Measurements from ENCODE around the gene FLNA. TPM values are rescaled to one million over a fixed set of nuclear protein-coding genes. Genes with fewer than 3 reads are reported as not detected.

FLNA gene
- total and polyA plus RNA-seq, 9 of the 15 experiments (the other 6 are each of a cell fraction or from before 2014, with no cell fraction given), result 6.2 to 735 (median 135) TPM

- ATAC-seq (no peak), FAIRE-seq (no peak), DNase-seq (ENCODE audit: extremely low read depth in 1 of 4, low spot score in 3 of 4) (no peak)
- H4K20me1 ChIP-seq (replicated peaks; ENCODE audit: control insufficient read depth, insufficient read depth, low read length), result peaks cover 13% of the 10 kb centered on the region
- no peak overlapping the region for H2AFZ ChIP-seq (ENCODE audit: low read depth, low read length)
- no peaks in the 10 kb centered on the region for H3K27me3 ChIP-seq (ENCODE audit: control insufficient read depth in 2 of 2, insufficient read depth in 2 of 2, low read length in 2 of 2)
- WGBS (ENCODE audit: insufficient coverage, low coverage, missing lambda C conversion rate), result 89% methylated on average over 12 of the region's 14 CpGs
- H3K4me2 ChIP-seq (ENCODE audit: insufficient read depth, low read length), result no peak overlapping the region
- CTCF ChIA-PET (ENCODE audit: low intra/inter-chr PET ratio), result no interaction called here
- H3K79me2 ChIP-seq (ENCODE audit: control insufficient read depth, insufficient read depth, low read length), result no peaks in the 10 kb centered on the region
- H3K4me1 ChIP-seq (replicated peaks in 1 of 2; ENCODE audit: control insufficient read depth in 2 of 2, insufficient read depth in 2 of 2, low read length in 2 of 2), result peaks cover 3 to 51% of the 10 kb centered on the region in 2 experiments; a peak in 3 of 5 replicates
- in situ Hi-C loops (cut with MboI), result no loop called here
- H3K36me3 ChIP-seq (ENCODE audit: control insufficient read depth, insufficient read depth, low read length), result peaks cover 89% of the 10 kb centered on the region; the same call in 2 of the 3 replicates
- H3K9ac ChIP-seq (ENCODE audit: insufficient read depth in 1 of 2, low read depth in 2 of 2, low read length in 2 of 2), result no peak overlapping the region; a peak in 1 of 4 replicates
- TF ChIP-seq TOE1 (IDR thresholded peaks at IDR 0.05; ENCODE audit: borderline replicate concordance) (no peak), TOE1 (CRISPR knock-in tag; IDR thresholded peaks at IDR 0.05; ENCODE audit: borderline replicate concordance, low read depth) (no peak), POLR2G (IDR thresholded peaks at IDR 0.05; ENCODE audit: low read depth, low read length) (peak; percentile 60), RBFOX2 (IDR thresholded peaks at IDR 0.05; ENCODE audit: low read depth, low read length) (peak; percentile 53)
- H3K9me3 ChIP-seq (replicated peaks; ENCODE audit: control insufficient read depth, insufficient read depth, low read depth, low read length), result no peaks in the 10 kb centered on the region
- POLR2A ChIA-PET, result no interaction called here
- BruUV-seq (replicated peaks), result no TSS peak
- H3K9me1 ChIP-seq (ENCODE audit: control insufficient read depth, insufficient read depth, low read length), result no peaks in the 10 kb centered on the region
- intact Hi-C loops (cut with micrococcal nuclease), result no loop called here
- no peak overlapping the region for H3K4me3 ChIP-seq
- no peak overlapping the region for H3K27ac ChIP-seq (ENCODE audit: extremely low read depth, low read depth, low read length)
Measured at GRCh38 chrX:154352012-154352401, 22.4 kb downstream of the FLNA start.

- Histone ChIP-seq H3K9ac (ENCODE audit: insufficient read depth in 1 of 2, low read depth in 2 of 2, low read length in 2 of 2) (no peak overlapping the region; a peak in 1 of 4 replicates), H3K9me1 (ENCODE audit: control insufficient read depth, insufficient read depth, low read length) (no peaks in the 10 kb centered on the region), H3K4me1 (replicated peaks in 1 of 2; ENCODE audit: control insufficient read depth in 2 of 2, insufficient read depth in 2 of 2, low read length in 2 of 2) (peaks cover 3 to 50% of the 10 kb centered on the region in 2 experiments; a peak in 3 of 5 replicates), H4K20me1 (replicated peaks; ENCODE audit: control insufficient read depth, insufficient read depth, low read length) (peaks cover 13% of the 10 kb centered on the region), H3K79me2 (ENCODE audit: control insufficient read depth, insufficient read depth, low read length) (no peaks in the 10 kb centered on the region), H3K27ac (ENCODE audit: extremely low read depth, low read depth, low read length) (no peak overlapping the region), H3K4me2 (ENCODE audit: insufficient read depth, low read length) (no peak overlapping the region), H3K27me3 (ENCODE audit: control insufficient read depth in 2 of 2, insufficient read depth in 2 of 2, low read length in 2 of 2) (no peaks in the 10 kb centered on the region), H3K36me3 (ENCODE audit: control insufficient read depth, insufficient read depth, low read length) (peaks cover 83% of the 10 kb centered on the region; the same call in 2 of the 3 replicates), H3K4me3 (no peak overlapping the region), H3K9me3 (replicated peaks; ENCODE audit: control insufficient read depth, insufficient read depth, low read depth, low read length) (no peaks in the 10 kb centered on the region), H2AFZ (ENCODE audit: low read depth, low read length) (no peak overlapping the region)
- intact Hi-C loops (cut with micrococcal nuclease) (no loop called here), in situ Hi-C loops (cut with MboI) (no loop called here)
- DNase-seq (ENCODE audit: extremely low read depth in 1 of 4, low spot score in 3 of 4), result no peak
- no TSS peak for BruUV-seq (replicated peaks)
- FAIRE-seq, result no peak
- POLR2A ChIA-PET, result no interaction called here
- no peak for ATAC-seq
- CTCF ChIA-PET (ENCODE audit: low intra/inter-chr PET ratio), result no interaction called here
- TF ChIP-seq POLR2G (IDR thresholded peaks at IDR 0.05; ENCODE audit: low read depth, low read length), result peak; percentile 60
- peak; percentile 52; the same call in 1 of the 2 replicates for TF ChIP-seq RBFOX2 (IDR thresholded peaks at IDR 0.05; ENCODE audit: low read depth, low read length)
- no peak for TF ChIP-seq ZNF232 (CRISPR knock-in tag; IDR thresholded peaks at IDR 0.05)
- TF ChIP-seq NEUROD1 (IDR thresholded peaks at IDR 0.05; ENCODE audit: borderline replicate concordance, low read depth, low read length, partially characterized antibody), result no peak
- TF ChIP-seq MAFF (IDR thresholded peaks at IDR 0.05; ENCODE audit: low read length), result no peak
- WGBS (ENCODE audit: insufficient coverage, low coverage, missing lambda C conversion rate), result 92% methylated on average over 9 of the region's 30 CpGs
Measured at GRCh38 chrX:154351183-154352011, 23.0 kb downstream of the FLNA start.
